IPS-15b (cell line): ENCODE results near the gene SRPK3.
A peak's percentile ranks its signal among the peaks of the same experiment; 100 is the strongest.
"Not testable (repeated sequence)": the region's sequence is repeated elsewhere in the genome, so short reads cannot be mapped to it uniquely, and the experiment has no call there.

Experiments used
- H3K27me3 ChIP-seq: one replicate; pipeline ENCODE4 v1.6.1; 2013; ENCODE audit warnings: low read length; ENCODE audit not compliant: control insufficient read depth, insufficient read depth
- H3K36me3 ChIP-seq: one replicate; pipeline ENCODE4 v1.6.1; 2013; ENCODE audit warnings: low read length; ENCODE audit not compliant: control insufficient read depth, insufficient read depth
- H3K4me1 ChIP-seq: one replicate; pipeline ENCODE4 v1.6.1; 2013; ENCODE audit warnings: mild to moderate bottlenecking, low read length; ENCODE audit not compliant: control insufficient read depth, insufficient read depth
- H3K4me3 ChIP-seq: one replicate; pipeline ENCODE4 v1.5.1; 2013; ENCODE audit warnings: low read depth, low read length
- H3K9ac ChIP-seq: one replicate; pipeline ENCODE4 v1.6.1; 2013; ENCODE audit warnings: low read depth, mild to moderate bottlenecking, low read length
- H3K9me3 ChIP-seq: one replicate; pipeline ENCODE4 v1.6.1; 2013; ENCODE audit warnings: mild to moderate bottlenecking, low read length; ENCODE audit not compliant: control insufficient read depth, insufficient read depth

The SRPK3 gene

DNA sequence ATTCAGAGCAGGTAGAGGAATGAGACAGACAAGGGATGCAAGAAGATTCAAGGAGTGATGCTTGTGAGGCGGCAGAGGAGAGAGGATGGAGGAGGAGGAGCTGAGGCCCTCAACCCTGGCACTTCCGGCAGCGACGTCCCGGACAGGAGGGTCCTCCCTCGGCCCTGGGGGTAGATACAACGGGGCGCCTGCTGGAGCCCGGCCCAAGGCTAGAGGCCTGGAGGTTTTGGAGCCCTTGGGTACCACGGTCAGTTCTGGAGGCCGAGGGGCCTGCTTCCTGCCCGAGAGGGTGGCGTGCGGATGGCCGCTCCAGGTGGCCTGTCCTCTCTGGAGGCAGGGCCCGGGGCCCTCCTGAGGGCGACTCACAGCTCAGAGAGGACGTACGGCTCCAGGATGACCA, 27.1 kb downstream of the SRPK3 start:
- Histone ChIP-seq H3K4me3 (no peak overlapping the region), H3K27me3 (no peaks in the 10 kb centered on the region), H3K36me3 (peaks cover 18% of the 10 kb centered on the region), H3K4me1 (no peaks in the 10 kb centered on the region), H3K9ac (no peak overlapping the region), H3K9me3 (no peaks in the 10 kb centered on the region)

DNA sequence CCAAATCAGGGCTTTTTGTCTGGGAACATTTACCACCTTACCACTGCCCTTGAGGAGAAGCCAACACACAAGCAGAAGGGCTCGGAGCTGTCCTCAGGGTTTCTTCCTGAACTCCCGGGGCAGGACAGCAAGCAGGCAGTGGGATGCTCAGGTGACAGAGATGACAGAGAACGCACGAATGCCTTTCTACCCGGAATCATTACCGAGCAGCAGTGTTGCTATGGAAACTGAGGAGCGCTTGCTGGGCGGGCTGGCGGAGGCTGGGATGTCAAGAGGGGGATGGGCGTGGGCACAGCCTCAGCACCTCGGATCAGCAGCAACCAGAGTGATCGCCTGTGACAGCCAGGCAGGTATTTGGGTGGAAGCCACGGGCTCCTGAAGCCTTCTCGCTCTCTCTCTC, 31.4 kb downstream of the SRPK3 start:
- Histone ChIP-seq H3K36me3 (peaks cover 5% of the 10 kb centered on the region), H3K4me3 (no peak overlapping the region), H3K9me3 (peaks cover 2% of the 10 kb centered on the region), H3K4me1 (no peaks in the 10 kb centered on the region), H3K27me3 (no peaks in the 10 kb centered on the region), H3K9ac (no peak overlapping the region)

DNA sequence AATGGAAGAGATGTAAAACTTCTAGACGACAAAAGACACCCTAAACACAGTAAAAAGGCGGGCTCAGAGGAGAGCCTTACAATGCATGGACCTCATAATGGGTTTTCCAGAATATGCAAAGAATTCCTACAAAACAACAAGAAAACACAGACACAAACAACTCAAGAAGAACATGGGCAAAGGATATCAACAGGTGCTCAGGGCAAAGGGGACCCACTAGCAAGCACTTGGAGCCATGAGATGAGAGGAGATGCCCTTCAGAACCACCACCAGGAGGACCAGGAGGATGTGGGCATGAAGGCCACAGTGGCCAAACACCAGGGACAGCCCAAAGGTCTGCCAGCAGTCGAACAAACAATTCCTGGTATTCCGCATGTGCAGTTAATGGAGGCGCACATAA, 32.3 kb downstream of the SRPK3 start:
- peaks cover 4% of the 10 kb centered on the region for H3K9me3 ChIP-seq
- H3K4me3 ChIP-seq: no peak overlapping the region
- peaks cover 3% of the 10 kb centered on the region for H3K36me3 ChIP-seq
- no peak overlapping the region for H3K9ac ChIP-seq
- no peaks in the 10 kb centered on the region for H3K27me3 ChIP-seq
- no peaks in the 10 kb centered on the region for H3K4me1 ChIP-seq

DNA sequence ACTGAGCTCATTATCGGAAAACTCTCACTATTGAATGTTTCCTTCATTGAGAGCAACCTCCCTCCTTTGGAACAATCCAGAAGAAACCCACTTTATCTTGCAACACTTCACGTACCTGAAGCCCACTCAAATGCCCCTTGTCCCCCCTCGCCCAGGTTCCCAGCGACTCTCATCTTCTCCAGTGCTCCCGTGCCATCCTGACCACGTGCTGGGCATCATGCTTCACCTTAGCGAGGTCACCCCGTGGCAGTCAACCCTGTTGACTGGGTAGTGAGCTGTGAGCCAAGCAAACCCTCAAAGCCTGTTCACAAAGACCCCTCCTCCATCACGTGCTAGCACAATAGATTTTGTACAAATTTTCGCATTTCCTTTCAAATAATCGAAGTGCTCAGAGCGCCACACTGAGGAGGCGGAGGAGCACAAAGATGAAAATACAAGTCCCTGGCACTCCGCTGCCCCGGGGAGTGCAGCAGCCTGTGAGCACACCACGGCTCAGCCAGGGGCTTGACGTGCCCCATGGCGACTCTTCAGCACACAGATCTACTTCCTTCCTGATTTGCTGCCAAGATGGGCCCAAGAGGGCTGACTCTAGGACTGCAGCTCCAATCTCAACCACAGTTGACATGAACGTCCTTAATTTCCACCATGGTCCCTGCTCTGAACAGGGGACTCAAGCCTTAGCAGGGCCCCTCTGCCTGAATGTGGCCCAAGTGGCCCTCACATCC, 33.9 kb downstream of the SRPK3 start:
- Histone ChIP-seq H3K4me3 (no peak overlapping the region), H3K9ac (no peak overlapping the region), H3K36me3 (peaks cover 3% of the 10 kb centered on the region), H3K4me1 (no peaks in the 10 kb centered on the region), H3K9me3 (peaks cover 4% of the 10 kb centered on the region), H3K27me3 (no peaks in the 10 kb centered on the region)

DNA sequence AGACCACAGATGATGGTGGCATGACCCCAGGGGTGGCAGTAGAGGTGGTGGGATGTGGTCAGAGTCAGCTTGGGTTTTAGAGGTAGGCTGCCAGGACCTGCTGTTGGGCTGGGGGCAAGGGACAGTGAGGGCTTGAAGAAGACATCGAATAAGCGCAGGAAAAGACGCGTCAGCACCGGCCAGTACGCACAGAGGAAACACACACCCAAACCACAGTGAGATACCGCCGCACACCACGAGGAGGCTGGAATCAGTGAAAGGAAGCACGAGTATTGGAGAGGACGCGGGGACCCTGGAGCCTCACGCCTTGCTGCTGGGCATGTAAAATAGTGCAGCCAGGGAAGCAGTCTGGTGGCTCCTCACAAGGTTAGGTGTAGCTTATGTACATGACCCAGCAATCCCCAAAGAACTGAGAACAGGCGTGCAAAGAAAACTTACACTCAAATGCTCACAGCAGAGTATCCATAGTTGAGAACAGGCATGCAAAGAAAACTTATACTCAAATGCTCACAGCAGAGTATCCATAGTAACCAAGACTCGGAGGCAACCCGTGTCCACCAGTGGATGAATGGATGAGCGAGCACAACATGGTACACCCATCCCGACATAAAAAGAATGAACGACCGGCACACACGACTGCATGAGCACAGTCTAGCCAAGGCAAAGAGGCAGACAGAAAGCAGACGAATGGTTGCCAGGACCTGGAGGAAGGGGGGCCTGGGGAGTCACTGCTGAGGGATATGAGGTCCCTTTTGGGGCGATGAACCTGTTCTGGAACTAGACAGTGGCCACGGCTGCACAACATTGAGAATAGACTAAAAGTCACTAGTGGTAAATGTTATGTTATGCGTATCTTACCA, 36.2 kb downstream of the SRPK3 start:
- Histone ChIP-seq H3K4me3 (no peak overlapping the region), H3K27me3 (no peaks in the 10 kb centered on the region), H3K9ac (no peak overlapping the region), H3K36me3 (peaks cover 3% of the 10 kb centered on the region), H3K4me1 (no peaks in the 10 kb centered on the region), H3K9me3 (peaks cover 4% of the 10 kb centered on the region)

DNA sequence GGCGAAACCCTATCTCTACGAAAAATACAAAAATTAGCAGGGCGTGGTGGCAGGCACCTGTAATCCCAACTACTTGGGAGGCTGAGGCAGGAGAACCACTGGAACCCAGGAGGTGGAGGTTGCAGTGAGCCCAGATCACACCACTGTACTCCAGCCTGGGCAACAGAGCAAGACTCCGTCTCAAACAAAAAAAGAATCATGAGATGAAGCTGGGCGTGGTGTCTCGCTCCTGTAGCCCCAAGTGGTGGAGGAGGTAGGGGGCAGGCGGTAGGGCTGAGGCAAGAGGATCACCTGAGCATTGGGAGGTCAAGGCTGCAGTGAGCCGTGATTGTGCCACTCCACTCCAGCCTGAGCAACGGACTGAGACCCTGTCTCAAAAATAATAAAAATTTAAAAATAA, 37.2 kb downstream of the SRPK3 start:
- H3K36me3 ChIP-seq, H3K9me3 ChIP-seq, H3K4me1 ChIP-seq, H3K9ac ChIP-seq, H3K27me3 ChIP-seq, H3K4me3 ChIP-seq: not testable (repeated sequence)

DNA sequence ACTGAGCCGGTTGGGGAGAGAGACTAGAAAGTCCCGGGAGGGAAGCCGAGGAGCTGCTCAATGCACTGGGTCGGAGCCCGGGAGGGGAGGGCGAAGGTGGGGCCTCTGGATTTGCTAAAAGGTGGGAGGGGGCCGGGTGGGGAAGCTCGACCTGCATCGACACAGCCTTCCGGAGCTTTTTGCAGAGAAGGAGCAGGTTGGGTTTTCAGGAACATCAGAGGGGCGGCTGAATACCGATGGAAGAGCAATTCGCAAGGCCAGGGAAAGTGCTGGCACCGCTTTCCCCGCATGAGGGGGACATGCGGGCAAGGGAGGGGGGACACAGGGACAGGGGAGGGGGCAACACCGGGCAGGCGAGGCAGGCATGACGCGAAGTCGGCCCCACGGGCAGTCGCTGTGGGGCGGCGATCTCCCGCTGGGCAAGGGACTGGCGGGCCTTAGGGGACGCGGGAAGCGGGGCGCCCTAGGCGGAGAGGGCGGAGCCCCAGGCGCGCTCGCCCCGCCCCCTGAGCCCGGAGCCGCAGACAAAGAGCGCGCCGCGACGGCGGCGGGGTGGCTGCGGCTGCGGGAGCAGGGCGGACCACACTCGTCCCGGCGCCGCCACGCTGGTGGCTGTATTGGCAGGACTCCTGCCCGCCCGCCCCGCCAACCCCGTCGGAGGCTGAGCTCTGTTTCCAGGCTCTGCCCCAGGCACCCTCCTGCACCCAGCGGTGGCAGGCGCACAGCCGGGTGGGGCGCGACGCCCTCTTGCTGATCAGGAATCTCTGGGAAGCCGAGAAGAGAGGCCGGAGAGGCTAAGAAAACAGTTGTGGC, 37.9 kb downstream of the SRPK3 start:
- Histone ChIP-seq H3K36me3 (peaks cover 3% of the 10 kb centered on the region), H3K4me3 (peak overlapping the region; percentile 37), H3K27me3 (no peaks in the 10 kb centered on the region), H3K4me1 (no peaks in the 10 kb centered on the region), H3K9ac (peak overlapping the region; percentile 37), H3K9me3 (peaks cover 4% of the 10 kb centered on the region)

DNA sequence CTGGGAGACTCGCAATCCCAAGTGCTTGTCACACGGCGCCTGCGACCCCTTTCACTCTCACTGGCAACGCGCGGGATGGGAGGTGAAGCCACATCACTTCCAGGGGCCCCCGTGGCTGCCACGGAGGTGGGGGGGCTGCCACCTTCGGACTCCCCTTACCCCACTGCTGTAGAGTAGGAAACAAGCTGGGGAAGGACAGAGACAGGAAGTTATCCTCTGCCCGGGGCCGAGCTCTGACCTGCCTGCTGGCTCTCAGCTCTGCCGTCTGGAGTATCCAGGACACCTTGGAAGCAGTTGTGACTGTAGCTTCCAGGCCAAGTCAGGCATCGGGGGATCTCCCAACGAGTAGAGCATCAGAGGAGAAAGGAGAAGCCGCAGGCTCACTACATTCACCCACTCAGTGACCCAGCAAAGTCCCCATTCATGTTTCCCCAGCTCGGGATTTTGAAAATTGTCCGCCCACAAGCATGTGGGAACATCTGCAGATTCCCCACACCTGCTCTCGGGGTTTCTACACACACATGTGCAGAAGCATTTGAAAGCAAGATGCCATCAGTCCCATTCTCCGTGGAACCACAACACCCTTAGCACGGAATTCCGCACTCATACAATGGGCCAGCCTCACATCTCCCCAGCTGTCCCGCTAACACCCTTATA, 38.7 kb downstream of the SRPK3 start:
- Histone ChIP-seq H3K4me3 (peak overlapping the region; percentile 37), H3K9me3 (peaks cover 4% of the 10 kb centered on the region), H3K9ac (peak overlapping the region; percentile 37), H3K4me1 (no peaks in the 10 kb centered on the region), H3K27me3 (no peaks in the 10 kb centered on the region), H3K36me3 (peaks cover 3% of the 10 kb centered on the region)

DNA sequence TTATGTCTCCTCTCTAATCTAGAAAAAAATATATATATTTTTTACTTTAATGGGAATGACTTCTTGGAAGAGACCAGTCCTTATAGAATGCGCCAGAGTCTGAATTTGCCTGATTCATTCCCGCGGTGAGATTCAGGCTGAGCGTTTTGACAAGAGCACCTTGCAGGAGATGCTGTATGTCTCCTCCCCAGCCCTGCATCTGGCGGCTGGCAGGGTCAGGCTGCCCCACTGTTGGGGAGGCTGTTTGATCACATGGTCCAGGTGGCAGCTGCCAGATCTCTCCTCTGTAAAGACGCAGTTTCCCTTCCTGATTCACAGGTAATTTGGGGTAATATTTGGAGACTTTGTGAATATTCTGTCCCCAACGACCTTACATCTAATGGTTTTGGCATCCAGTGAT, 39.8 kb downstream of the SRPK3 start:
- H3K36me3 ChIP-seq: peaks cover 3% of the 10 kb centered on the region
- no peak overlapping the region for H3K4me3 ChIP-seq
- H3K4me1 ChIP-seq: peaks cover 3% of the 10 kb centered on the region
- peaks cover 4% of the 10 kb centered on the region for H3K9me3 ChIP-seq
- H3K27me3 ChIP-seq: no peaks in the 10 kb centered on the region
- no peak overlapping the region for H3K9ac ChIP-seq

DNA sequence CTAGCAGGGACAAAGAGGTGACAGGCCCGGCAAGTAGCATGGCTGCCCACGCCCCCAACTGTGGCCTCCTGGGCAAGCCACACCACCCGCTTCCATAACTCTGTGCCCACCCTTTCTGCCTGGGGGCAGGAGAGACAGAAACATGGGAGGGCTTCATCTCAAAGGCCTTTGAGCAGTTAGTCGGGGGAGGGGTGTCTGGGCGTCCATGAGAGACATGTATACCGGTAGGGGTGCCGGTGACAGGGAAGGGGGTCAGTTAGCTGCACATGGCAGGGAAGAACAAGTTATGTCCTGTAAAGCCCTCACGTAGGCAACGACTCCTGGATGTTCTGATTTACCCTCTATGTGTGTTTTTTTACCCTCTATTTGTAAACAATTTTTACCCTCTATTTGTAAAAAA, 40.2 kb downstream of the SRPK3 start:
- no peaks in the 10 kb centered on the region for H3K27me3 ChIP-seq
- peaks cover 4% of the 10 kb centered on the region for H3K9me3 ChIP-seq
- no peak overlapping the region for H3K9ac ChIP-seq
- peaks cover 3% of the 10 kb centered on the region for H3K4me1 ChIP-seq
- peaks cover 3% of the 10 kb centered on the region for H3K36me3 ChIP-seq
- H3K4me3 ChIP-seq: no peak overlapping the region

DNA sequence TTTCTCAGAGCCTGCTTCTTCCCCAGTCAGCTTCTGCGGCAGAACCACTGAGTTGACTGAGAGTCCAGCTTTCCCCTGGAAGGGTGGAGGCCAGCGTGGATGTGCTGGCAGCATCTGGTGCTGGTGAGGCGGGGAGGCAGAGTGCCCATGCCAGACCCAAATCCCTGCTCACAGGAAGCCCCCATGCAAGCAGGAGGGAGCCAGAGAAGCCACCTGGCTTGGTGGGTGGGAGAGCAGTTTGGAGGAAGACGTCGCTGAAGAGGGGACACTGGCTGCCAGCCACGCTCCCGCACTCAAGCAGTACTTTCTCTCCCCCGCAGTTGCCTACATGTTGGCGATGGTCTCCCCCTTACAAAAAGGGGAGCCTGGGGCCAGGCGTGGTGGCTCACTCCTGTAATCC, 43.5 kb downstream of the SRPK3 start:
- no peaks in the 10 kb centered on the region for H3K27me3 ChIP-seq

More for the DNA sequence above, 43.5 kb downstream of the SRPK3 start:
- Histone ChIP-seq H3K9ac (no peak overlapping the region), H3K4me1 (peaks cover 6% of the 10 kb centered on the region), H3K9me3 (no peaks in the 10 kb centered on the region), H3K36me3 (no peaks in the 10 kb centered on the region), H3K4me3 (no peak overlapping the region)
